GM12874 (cell line): Measurements from ENCODE around the gene GPR146.

Source experiments
- TF ChIP-seq, protein P1 (sequence below): IDR thresholded peaks from 2 replicates; pipeline ENCODE4 v1.5.1; 2011; ENCODE audit warnings: low read depth, mild to moderate bottlenecking, control low read depth, low read length, moderate library complexity; ENCODE audit not compliant: insufficient read depth

Gene GPR146

DNA sequence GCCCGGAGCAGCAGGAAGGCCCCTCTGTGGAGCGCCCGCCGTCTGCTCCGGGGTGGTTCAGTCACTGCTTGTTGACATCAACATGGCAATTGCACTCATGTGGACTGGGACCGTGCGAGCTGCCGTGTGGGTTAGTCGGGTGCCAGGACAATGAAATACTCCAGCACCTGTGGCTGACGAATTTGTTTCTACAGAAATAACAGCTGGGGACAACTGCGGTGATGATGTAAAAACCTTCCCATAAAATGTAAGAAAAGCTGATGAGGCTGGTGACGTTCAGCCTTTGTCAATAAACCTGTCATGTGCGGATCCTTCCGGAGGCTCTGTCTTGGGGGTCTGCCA is 49.1 kb downstream of the GPR146 start:
- TF ChIP-seq, protein P1, sequence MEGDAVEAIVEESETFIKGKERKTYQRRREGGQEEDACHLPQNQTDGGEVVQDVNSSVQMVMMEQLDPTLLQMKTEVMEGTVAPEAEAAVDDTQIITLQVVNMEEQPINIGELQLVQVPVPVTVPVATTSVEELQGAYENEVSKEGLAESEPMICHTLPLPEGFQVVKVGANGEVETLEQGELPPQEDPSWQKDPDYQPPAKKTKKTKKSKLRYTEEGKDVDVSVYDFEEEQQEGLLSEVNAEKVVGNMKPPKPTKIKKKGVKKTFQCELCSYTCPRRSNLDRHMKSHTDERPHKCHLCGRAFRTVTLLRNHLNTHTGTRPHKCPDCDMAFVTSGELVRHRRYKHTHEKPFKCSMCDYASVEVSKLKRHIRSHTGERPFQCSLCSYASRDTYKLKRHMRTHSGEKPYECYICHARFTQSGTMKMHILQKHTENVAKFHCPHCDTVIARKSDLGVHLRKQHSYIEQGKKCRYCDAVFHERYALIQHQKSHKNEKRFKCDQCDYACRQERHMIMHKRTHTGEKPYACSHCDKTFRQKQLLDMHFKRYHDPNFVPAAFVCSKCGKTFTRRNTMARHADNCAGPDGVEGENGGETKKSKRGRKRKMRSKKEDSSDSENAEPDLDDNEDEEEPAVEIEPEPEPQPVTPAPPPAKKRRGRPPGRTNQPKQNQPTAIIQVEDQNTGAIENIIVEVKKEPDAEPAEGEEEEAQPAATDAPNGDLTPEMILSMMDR: no peak

DNA sequence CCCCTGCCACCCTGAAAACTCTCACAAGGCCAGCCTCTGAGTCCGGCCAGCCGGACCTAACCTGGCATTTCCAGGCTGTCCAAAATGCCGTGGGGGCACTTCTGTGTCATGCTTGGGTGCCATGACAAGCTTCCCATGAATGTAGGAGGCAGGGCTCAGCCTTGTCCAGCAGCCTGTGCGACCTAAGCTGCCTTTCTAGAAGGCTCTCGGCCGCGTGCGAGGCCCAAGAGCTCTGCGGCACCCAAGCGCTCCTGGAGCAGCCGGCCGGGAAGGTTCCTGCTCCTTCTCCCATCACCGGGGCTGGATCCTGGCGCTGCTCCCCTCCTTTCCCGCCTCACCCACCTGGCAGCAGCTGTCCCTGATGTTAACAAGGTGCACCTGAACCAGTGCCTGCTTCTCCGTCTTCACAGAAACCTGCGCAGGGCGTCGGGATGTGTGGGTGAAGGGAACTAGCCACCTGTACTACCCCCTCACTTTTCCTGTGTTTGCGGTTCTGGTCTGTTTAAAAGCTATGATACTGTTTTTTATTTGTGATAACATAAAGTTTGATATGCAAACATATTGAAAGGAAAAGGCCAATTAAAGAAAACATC is 49.7 kb downstream of the GPR146 start:
- TF ChIP-seq, protein P1: no peak

DNA sequence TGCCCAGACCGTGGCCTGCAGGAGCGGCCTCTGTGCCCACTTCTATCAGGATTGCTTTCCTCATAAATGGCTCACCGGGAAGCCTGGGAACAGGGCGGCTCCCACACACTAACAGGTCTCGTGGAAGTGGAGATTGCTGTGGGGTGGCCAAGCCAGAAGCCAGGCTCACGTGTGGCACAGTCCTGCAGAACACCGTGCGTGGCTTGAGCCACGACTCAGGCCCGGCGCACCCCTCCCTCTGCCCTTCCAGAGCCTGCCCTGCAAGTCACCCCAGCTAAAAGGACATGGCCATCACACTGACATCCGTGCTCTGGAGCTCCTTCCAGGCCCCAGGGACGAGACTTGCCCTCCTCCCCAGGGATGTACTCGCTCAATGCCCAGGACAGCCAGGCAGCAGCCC is 50.5 kb downstream of the GPR146 start:
- TF ChIP-seq, protein P1: no peak

DNA sequence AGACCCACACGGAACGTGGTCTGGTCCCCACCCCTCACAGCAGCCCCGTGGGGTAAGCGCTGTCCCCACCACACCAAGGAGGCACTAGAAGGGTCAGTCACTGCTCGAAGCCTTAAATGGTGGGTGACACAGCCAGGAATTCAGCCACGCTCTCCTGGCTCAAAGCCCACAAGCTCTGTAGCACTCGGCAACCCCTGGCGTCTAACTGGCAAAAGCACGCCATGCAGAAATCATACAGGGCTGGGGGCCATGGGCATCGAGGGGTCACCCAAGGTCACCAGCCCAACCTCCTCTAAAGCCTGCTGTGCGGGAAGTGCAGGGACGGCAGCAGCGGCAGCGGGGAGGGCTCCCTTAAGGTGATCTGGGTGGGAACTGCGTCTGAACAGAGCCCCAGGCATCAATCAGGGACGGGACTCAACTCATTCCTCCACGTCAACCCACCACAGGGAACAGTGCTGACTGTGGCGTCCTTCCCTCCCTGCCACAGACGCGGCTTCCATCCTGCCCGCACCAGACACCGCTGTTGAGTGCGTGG is 51.3 kb downstream of the GPR146 start:
- TF ChIP-seq, protein P1: no peak

DNA sequence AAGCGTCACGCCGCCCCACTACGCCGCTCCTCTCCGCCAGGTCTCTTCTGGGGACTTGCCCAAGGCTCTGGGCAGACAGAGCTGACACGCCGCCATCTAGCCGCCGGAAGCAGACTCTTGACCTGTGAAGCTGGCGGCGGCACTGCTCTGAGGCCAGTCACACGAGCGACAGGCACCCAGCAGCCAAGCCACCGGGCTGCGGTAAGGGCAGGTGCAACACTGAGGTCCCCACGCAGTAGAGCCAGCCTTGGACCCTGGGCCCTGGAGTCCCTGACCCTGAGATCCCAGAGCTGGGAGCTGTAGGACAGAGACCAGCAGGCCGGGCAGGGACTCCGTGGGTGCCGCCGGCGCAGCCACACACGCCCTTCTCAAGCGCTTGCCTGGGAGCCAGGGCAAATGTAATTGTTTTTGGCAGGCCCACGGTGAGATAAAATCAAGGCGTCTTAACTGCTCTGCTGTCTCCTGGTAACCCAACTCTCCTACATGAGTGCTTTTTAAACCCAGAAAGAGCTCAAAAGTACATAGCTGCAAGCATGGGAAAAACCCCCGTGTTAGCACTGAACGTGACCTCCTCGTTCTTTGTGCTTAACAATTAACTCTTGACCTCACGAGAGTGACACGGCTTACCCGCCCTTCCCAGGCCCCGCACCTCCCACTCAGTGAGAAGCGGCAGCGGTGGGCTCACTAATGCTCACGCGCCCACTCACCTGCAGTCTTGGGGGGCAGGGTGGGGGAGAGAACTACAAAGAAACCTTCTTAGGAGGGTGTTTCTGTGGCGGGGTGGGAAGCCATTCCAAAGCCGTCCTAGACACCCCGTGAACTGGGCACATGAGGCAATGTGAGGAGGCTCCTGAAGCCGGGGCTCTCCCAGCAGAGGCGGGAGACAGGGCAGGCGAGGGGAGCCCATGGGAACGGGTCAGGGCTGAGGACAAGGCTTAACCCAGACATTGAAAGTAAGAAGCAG is 52.1 kb downstream of the GPR146 start:
- TF ChIP-seq, protein P1: no peak

DNA sequence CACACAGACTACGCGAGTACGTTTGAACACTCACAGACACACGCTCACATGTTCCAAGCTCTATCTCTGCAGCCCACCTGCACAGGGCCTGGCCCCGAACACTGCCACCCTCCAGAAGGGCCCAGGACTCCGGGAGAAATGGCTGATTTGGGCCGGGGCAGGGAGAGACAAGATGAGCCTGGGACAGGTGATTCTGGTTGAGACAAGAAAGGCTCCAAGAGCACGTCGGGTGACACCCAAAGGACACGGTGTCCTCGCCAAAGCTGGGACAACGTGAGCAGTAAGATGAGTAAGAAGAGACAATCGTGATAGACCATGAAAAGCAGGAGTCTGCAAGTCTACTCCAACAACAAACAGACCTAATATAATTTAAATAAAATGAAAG is 52.8 kb downstream of the GPR146 start:
- TF ChIP-seq, protein P1: no peak
